WTC11 (cell line): ENCODE data around the gene INTS6L. TPM values are rescaled to one million over a fixed set of nuclear protein-coding genes. Genes with fewer than 3 reads are reported as not detected.

ENCODE experiments used
- ATAC-seq: fragments of 200-7000 bp; cut with Tn5 transposase; 2 replicates; pipeline ENCODE4 v1.10.0; 2021; ENCODE audit warnings: mild to moderate bottlenecking, moderate library complexity
- CTCF ChIA-PET: fragments of 300-600 bp; sonication (Branson Sonifier 250); formaldehyde crosslinking; loops from one replicate; lab custom pipeline; 2021; ENCODE audit warnings: antibody characterized with exemption; lab: Charles Lee
- POLR2A ChIA-PET: fragments of 350-600 bp; sonication (Branson Sonifier 250); formaldehyde crosslinking; loops from one replicate; lab custom pipeline; 2021; ENCODE audit warnings: antibody characterized with exemption; lab: Charles Lee
- DNase-seq: peaks from one replicate; pipeline ENCODE4 v3.0.0; 2021; ENCODE audit warnings: low spot score
- H3K27ac Mint-ChIP-seq: 2 replicates; pipeline ENCODE4 v1.8.0; 2021; ENCODE audit warnings: mixed read lengths
- H3K27me3 Mint-ChIP-seq: 2 replicates; pipeline ENCODE4 v1.8.0; 2021; ENCODE audit warnings: low read depth, mild to moderate bottlenecking, moderate library complexity, mixed read lengths
- H3K36me3 Mint-ChIP-seq: 2 replicates; pipeline ENCODE4 v1.8.0; 2021; ENCODE audit warnings: mixed read lengths
- H3K4me1 Mint-ChIP-seq: 2 replicates; pipeline ENCODE4 v1.8.0; 2022; ENCODE audit warnings: mixed read lengths
- H3K4me3 Mint-ChIP-seq: 2 replicates; pipeline ENCODE4 v1.8.0; 2021; ENCODE audit warnings: mild to moderate bottlenecking, moderate library complexity, mixed read lengths
- H3K9me3 Mint-ChIP-seq: 2 replicates; pipeline ENCODE4 v1.8.0; 2021; ENCODE audit warnings: mixed read lengths
- FOXJ3 ChIP-seq: sonication (generic); formaldehyde crosslinking; IDR thresholded peaks from 2 replicates; pipeline ENCODE4 v1.9.0; 2021; ENCODE audit warnings: missing genetic modification reagents, mild to moderate bottlenecking, borderline replicate concordance
- FOXP4 ChIP-seq: sonication (generic); formaldehyde crosslinking; IDR thresholded peaks from 2 replicates; pipeline ENCODE4 v1.8.0; 2022; ENCODE audit warnings: mild to moderate bottlenecking, missing genetic modification reagents
- GABPB1 ChIP-seq: sonication (generic); formaldehyde crosslinking; IDR thresholded peaks from 2 replicates; pipeline ENCODE4 v1.8.1; 2023; ENCODE audit warnings: mild to moderate bottlenecking, missing genetic modification reagents
- GTF2I ChIP-seq: fragments of 250-450 bp; sonication (Bioruptor Pico); conservative IDR thresholded peaks from 2 replicates; pipeline ENCODE4 v1.4.0; 2021; ENCODE audit warnings: mild to moderate bottlenecking
- IRF2 ChIP-seq: sonication (generic); formaldehyde crosslinking; IDR thresholded peaks from 2 replicates; pipeline ENCODE4 v1.8.0; 2022; ENCODE audit warnings: low read depth, missing genetic modification reagents, borderline replicate concordance
- KAT7 ChIP-seq: sonication (generic); formaldehyde crosslinking; IDR thresholded peaks from 2 replicates; pipeline ENCODE4 v1.8.1; 2023; ENCODE audit warnings: missing genetic modification reagents, mild to moderate bottlenecking, borderline replicate concordance
- MXD4 ChIP-seq: fragments of 250-450 bp; sonication (Bioruptor Pico); IDR thresholded peaks from 2 replicates; pipeline ENCODE4 v1.8.0; 2021; ENCODE audit warnings: mild to moderate bottlenecking, moderate library complexity, borderline replicate concordance
- NFATC4 ChIP-seq: fragments of 250-450 bp; sonication (Bioruptor Pico); IDR thresholded peaks from 2 replicates; pipeline ENCODE4 v1.9.0; 2021; ENCODE audit warnings: mild to moderate bottlenecking
- NFYB ChIP-seq: sonication (generic); formaldehyde crosslinking; conservative IDR thresholded peaks from 2 replicates; pipeline ENCODE4 v1.8.0; 2022; ENCODE audit warnings: low read depth, missing genetic modification reagents
- RELA ChIP-seq: sonication (generic); formaldehyde crosslinking; IDR thresholded peaks from 2 replicates; pipeline ENCODE4 v1.8.1; 2022; ENCODE audit warnings: missing genetic modification reagents, mild to moderate bottlenecking, borderline replicate concordance
- RORB ChIP-seq: fragments of 250-450 bp; sonication (Bioruptor Pico); IDR thresholded peaks from 2 replicates; pipeline ENCODE4 v1.9.0; 2021; ENCODE audit warnings: mild to moderate bottlenecking
- SMAD4 ChIP-seq: sonication (generic); formaldehyde crosslinking; IDR thresholded peaks from 2 replicates; pipeline ENCODE4 v1.8.0; 2022; ENCODE audit warnings: mild to moderate bottlenecking, missing genetic modification reagents
- STAT6 ChIP-seq: sonication (generic); formaldehyde crosslinking; conservative IDR thresholded peaks from 2 replicates; pipeline ENCODE4 v1.8.1; 2023; ENCODE audit warnings: mild to moderate bottlenecking, low read depth, missing genetic modification reagents, moderate library complexity
- ZNF121 ChIP-seq: sonication (generic); formaldehyde crosslinking; IDR thresholded peaks from 2 replicates; pipeline ENCODE4 v1.8.0; 2023; ENCODE audit warnings: missing genetic modification reagents
- ZNF138 ChIP-seq: sonication (generic); formaldehyde crosslinking; conservative IDR thresholded peaks from 2 replicates; pipeline ENCODE4 v1.8.1; 2022; ENCODE audit warnings: mild to moderate bottlenecking, moderate library complexity, missing genetic modification reagents
- ZNF263 ChIP-seq: sonication (generic); formaldehyde crosslinking; IDR thresholded peaks from 2 replicates; pipeline ENCODE4 v1.8.1; 2022; ENCODE audit warnings: low read depth, mild to moderate bottlenecking, moderate library complexity, missing genetic modification reagents
- total RNA-seq: library from RNA; stranded (reverse); gene quantifications from 3 replicates; pipeline ENCODE4 v1.2.3, GENCODE V29; 2021
- TF ChIP-seq, protein P1 (sequence below): fragments of 250-450 bp; sonication (Bioruptor Pico); conservative IDR thresholded peaks from 2 replicates; pipeline ENCODE4 v1.9.0; 2021; ENCODE audit warnings: mild to moderate bottlenecking
- TF ChIP-seq, protein P2 (sequence below): sonication (generic); formaldehyde crosslinking; IDR thresholded peaks from 2 replicates; pipeline ENCODE4 v1.8.1; 2022; ENCODE audit warnings: mild to moderate bottlenecking, missing genetic modification reagents, moderate library complexity, borderline replicate concordance
- TF ChIP-seq, protein P3 (sequence below): sonication (generic); formaldehyde crosslinking; IDR thresholded peaks from 2 replicates; pipeline ENCODE4 v1.8.1; 2022; ENCODE audit warnings: mild to moderate bottlenecking, moderate library complexity, missing genetic modification reagents
- TF ChIP-seq, protein P4 (sequence below): sonication (generic); formaldehyde crosslinking; IDR thresholded peaks from 2 replicates; pipeline ENCODE4 v1.8.0; 2022; ENCODE audit warnings: mild to moderate bottlenecking, missing genetic modification reagents

Gene INTS6L
- total RNA-seq, 1 experiment from 2014 or later = 5.4 TPM

DNA sequence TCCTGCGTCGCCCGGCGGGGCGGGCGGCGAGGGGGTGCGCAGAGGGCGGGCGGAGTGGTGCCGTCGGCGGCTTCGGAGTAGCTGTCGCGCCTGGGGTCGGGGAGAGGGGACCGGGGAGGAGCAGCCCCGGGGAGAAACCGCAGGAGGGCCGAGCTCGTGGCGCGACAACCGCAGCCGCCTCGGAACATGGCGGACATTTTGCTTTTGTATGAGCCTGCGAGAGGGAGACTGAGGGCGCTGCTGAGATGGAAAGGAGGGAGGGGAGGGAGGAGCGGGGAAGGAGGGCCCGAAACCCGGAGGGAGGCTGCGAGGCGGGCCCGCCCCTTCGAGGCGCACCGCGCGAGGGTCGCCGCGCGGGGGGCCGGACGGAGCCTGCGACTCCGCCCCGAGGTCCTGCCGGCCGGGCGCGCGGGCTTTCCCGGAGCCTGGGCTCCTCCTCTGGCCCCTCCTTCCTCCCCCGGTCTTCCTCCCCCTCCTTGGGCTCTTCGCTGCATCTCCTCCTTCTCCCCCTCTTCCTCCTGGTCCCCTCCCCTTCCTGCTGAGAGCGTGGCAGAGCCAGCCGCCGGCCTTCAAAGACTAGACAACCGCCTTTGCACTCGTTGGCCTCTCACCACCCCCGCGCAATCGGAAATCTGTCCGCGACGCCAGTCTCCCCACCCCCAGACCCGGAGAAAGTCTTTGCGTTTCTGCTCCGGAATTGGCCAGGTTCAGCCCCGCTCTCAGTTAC, 1.1 kb downstream of the INTS6L start:
- DNase-seq (peak; percentile 75), ATAC-seq (peak; percentile 79)
- Mint-ChIP-seq H3K27ac (peak overlapping the region; percentile 97), H3K36me3 (no peaks in the 10 kb centered on the region), H3K4me3 (peak overlapping the region; percentile 97), H3K27me3 (no peaks in the 10 kb centered on the region), H3K4me1 (peaks cover 16% of the 10 kb centered on the region), H3K9me3 (no peaks in the 10 kb centered on the region)
- ChIA-PET CTCF (no interaction called here), POLR2A (no interaction called here)
- TF ChIP-seq IRF2 (no peak), NFATC4 (no peak), ZNF121 (CRISPR knock-in tag) (no peak), NFYB (CRISPR knock-in tag) (no peak), RORB (CRISPR knock-in tag) (no peak)
- TF ChIP-seq, protein P1, sequence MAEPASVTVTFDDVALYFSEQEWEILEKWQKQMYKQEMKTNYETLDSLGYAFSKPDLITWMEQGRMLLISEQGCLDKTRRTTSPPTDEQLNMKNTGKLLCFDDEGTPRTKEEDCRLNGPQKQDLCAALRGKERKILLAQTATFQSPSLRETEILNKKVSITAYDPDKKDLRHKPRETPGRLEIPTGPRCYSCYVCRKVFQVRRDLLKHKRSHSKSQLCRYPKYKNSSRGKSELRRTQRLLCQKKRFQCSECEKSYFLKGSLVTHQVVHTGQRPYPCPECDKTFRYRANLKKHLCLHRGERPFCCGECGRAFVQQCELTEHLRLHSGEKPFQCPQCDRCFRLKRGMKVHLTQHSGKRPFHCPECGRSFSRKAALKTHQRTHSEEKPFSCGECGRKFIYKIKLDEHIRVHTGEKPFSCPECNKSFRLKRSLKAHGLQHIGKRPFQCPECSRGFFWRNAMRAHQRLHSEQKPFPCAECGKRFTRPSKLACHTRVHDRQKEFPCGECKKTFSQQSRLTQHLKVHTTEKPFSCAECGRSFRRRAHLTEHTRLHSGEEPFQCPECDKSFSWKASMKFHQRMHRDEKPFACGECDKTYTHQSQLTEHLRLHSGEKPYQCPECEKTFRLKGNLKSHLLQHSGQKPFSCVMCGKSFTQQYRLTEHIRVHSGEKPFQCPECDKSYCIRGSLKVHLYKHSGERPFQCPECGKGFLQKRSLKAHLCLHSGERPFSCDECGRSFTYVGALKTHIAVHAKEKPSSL = no peak

GRCh38 chrX:135522132-135522530, 1.7 kb downstream of the INTS6L start:
- ChIA-PET POLR2A (no interaction called here), CTCF (no interaction called here)
- Mint-ChIP-seq H3K36me3 (no peaks in the 10 kb centered on the region), H3K9me3 (no peaks in the 10 kb centered on the region), H3K4me1 (peaks cover 18% of the 10 kb centered on the region), H3K27me3 (no peaks in the 10 kb centered on the region), H3K27ac (peak overlapping the region; percentile 97), H3K4me3 (peak overlapping the region; percentile 85)
- peak; percentile 2; the same call in 1 of the 2 replicates for ATAC-seq
- TF ChIP-seq, protein P2, sequence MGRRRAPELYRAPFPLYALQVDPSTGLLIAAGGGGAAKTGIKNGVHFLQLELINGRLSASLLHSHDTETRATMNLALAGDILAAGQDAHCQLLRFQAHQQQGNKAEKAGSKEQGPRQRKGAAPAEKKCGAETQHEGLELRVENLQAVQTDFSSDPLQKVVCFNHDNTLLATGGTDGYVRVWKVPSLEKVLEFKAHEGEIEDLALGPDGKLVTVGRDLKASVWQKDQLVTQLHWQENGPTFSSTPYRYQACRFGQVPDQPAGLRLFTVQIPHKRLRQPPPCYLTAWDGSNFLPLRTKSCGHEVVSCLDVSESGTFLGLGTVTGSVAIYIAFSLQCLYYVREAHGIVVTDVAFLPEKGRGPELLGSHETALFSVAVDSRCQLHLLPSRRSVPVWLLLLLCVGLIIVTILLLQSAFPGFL (CRISPR knock-in tag) = no peak
- no peak for TF ChIP-seq ZNF121 (CRISPR knock-in tag)
- TF ChIP-seq NFATC4 = no peak
- TF ChIP-seq FOXP4 (CRISPR knock-in tag) = no peak
- no peak for TF ChIP-seq STAT6
- TF ChIP-seq GTF2I = no peak
- no peak for TF ChIP-seq MXD4 (CRISPR knock-in tag)
- no peak for TF ChIP-seq FOXJ3
- TF ChIP-seq, protein P3, sequence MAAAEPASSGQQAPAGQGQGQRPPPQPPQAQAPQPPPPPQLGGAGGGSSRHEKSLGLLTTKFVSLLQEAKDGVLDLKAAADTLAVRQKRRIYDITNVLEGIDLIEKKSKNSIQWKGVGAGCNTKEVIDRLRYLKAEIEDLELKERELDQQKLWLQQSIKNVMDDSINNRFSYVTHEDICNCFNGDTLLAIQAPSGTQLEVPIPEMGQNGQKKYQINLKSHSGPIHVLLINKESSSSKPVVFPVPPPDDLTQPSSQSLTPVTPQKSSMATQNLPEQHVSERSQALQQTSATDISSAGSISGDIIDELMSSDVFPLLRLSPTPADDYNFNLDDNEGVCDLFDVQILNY = no peak
- no peak for TF ChIP-seq KAT7 (CRISPR knock-in tag)
- no peak for TF ChIP-seq RELA
- TF ChIP-seq, protein P4, sequence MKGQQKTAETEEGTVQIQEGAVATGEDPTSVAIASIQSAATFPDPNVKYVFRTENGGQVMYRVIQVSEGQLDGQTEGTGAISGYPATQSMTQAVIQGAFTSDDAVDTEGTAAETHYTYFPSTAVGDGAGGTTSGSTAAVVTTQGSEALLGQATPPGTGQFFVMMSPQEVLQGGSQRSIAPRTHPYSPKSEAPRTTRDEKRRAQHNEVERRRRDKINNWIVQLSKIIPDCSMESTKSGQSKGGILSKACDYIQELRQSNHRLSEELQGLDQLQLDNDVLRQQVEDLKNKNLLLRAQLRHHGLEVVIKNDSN (CRISPR knock-in tag) = no peak
- TF ChIP-seq SMAD4 (CRISPR knock-in tag) = no peak
- no peak for TF ChIP-seq GABPB1 (CRISPR knock-in tag)
- no peak for TF ChIP-seq ZNF138 (CRISPR knock-in tag)
- TF ChIP-seq ZNF263 (CRISPR knock-in tag) = no peak
- DNase-seq = no peak
